T follicular helper cell (primary cell): ENCODE results near the gene RAMP3.

Experiments used
- DNase-seq: peaks from one replicate; pipeline ENCODE4 v3.0.0-alpha.2; 2020; ENCODE audit warnings: low read depth

The RAMP3 gene

GRCh38 chr7:45180084-45180986 is 22.7 kb downstream of the RAMP3 start:
- no peak for DNase-seq

GRCh38 chr7:45181286-45181960 is 23.8 kb downstream of the RAMP3 start:
- no peak for DNase-seq

GRCh38 chr7:45181991-45182855 is 24.6 kb downstream of the RAMP3 start:
- DNase-seq, result no peak

- no peak for DNase-seq
These were observed 25.5 kb downstream of the RAMP3 start for GRCh38 chr7:45182856-45183710.

GRCh38 chr7:45183711-45184210 is 26.2 kb downstream of the RAMP3 start:
- DNase-seq, result no peak

GRCh38 chr7:45184326-45185027 is 26.9 kb downstream of the RAMP3 start:
- DNase-seq, result no peak

- no peak for DNase-seq
These were observed 27.7 kb downstream of the RAMP3 start for GRCh38 chr7:45185028-45185863.

- no peak for DNase-seq
These were observed 28.3 kb downstream of the RAMP3 start for GRCh38 chr7:45185864-45186250.

GRCh38 chr7:45186261-45186813 is 28.7 kb downstream of the RAMP3 start:
- DNase-seq, result no peak

- DNase-seq, result no peak
These were observed 29.7 kb downstream of the RAMP3 start for GRCh38 chr7:45187089-45187945.

- DNase-seq, result no peak
These were observed 30.4 kb downstream of the RAMP3 start for GRCh38 chr7:45187946-45188411.

GRCh38 chr7:45188736-45189135 is 31.1 kb downstream of the RAMP3 start:
- no peak for DNase-seq

GRCh38 chr7:45189151-45189970 is 31.8 kb downstream of the RAMP3 start:
- no peak for DNase-seq

- no peak for DNase-seq
These were observed 33.0 kb downstream of the RAMP3 start for GRCh38 chr7:45190406-45191165.

GRCh38 chr7:45191396-45191795 is 33.8 kb downstream of the RAMP3 start:
- DNase-seq, result no peak

- no peak for DNase-seq
These were observed 35.0 kb downstream of the RAMP3 start for GRCh38 chr7:45192621-45193041.
